ENCODE measurements around the gene NOTCH1. TPM values are rescaled to one million over a fixed set of nuclear protein-coding genes. Genes with fewer than 3 reads are reported as not detected.

The NOTCH1 gene
- total RNA-seq, 1 donor from 2014 or later = 15.4 TPM

- DNase-seq (no peak), ATAC-seq (no peak)
- intact Hi-C loops (cut with micrococcal nuclease) = no loop called here
These were observed 82.3 kb downstream of the NOTCH1 start for GRCh38 chr9:136463578-136463977.

- intact Hi-C loops (cut with micrococcal nuclease) = no loop called here
- no peak for ATAC-seq
- no peak for DNase-seq
These were observed 83.2 kb downstream of the NOTCH1 start for GRCh38 chr9:136462664-136463063.

- no peak for DNase-seq
- no peak for ATAC-seq
- intact Hi-C loops (cut with micrococcal nuclease) = no loop called here
These were observed 85.0 kb downstream of the NOTCH1 start for GRCh38 chr9:136460772-136461325.

- intact Hi-C loops (cut with micrococcal nuclease) = no loop called here
- ATAC-seq (no peak), DNase-seq (no peak)
These were observed 86.4 kb downstream of the NOTCH1 start for GRCh38 chr9:136459425-136459824.

GRCh38 chr9:136457326-136457725 lies 88.5 kb downstream of the NOTCH1 start:
- DNase-seq (no peak), ATAC-seq (no peak)
- intact Hi-C loops (cut with micrococcal nuclease) = no loop called here

- intact Hi-C loops (cut with micrococcal nuclease) = no loop called here
- no peak for ATAC-seq
These were observed 89.6 kb downstream of the NOTCH1 start for GRCh38 chr9:136456258-136456657.

GRCh38 chr9:136455043-136456002 lies 90.5 kb downstream of the NOTCH1 start:
- no peak for ATAC-seq
- intact Hi-C loops (cut with micrococcal nuclease) = no loop called here

More at GRCh38 chr9:136456258-136456657, 89.6 kb downstream of the NOTCH1 start:
- DNase-seq = no peak

GRCh38 chr9:136454026-136454796 lies 91.6 kb downstream of the NOTCH1 start:
- intact Hi-C loops (cut with micrococcal nuclease) = no loop called here
- ATAC-seq (no peak), DNase-seq (no peak)

More at GRCh38 chr9:136455043-136456002, 90.5 kb downstream of the NOTCH1 start:
- DNase-seq = no peak

- ATAC-seq (no peak), DNase-seq (no peak)
- intact Hi-C loops (cut with micrococcal nuclease) = no loop called here
These were observed 92.5 kb downstream of the NOTCH1 start for GRCh38 chr9:136453326-136453725.

- no peak for ATAC-seq
- intact Hi-C loops (cut with micrococcal nuclease) = no loop called here
- no peak for DNase-seq
These were observed 94.5 kb downstream of the NOTCH1 start for GRCh38 chr9:136451221-136451877.

GRCh38 chr9:136448655-136449054 lies 97.2 kb downstream of the NOTCH1 start:
- ATAC-seq = no peak
- intact Hi-C loops (cut with micrococcal nuclease) = no loop called here
- DNase-seq = no peak

- ATAC-seq = no peak
- intact Hi-C loops (cut with micrococcal nuclease) = no loop called here
- no peak for DNase-seq
These were observed 98.6 kb downstream of the NOTCH1 start for GRCh38 chr9:136447173-136447778.

- intact Hi-C loops (cut with micrococcal nuclease) = no loop called here
- ATAC-seq (no peak), DNase-seq (no peak)
These were observed 100.0 kb downstream of the NOTCH1 start for GRCh38 chr9:136445799-136446198.

Small RNA genes within 50 kb of the gene (microRNA-seq; reads per million reads assigned to microRNA genes)
- gene MIR4673 (ENCODE audit: borderline number of aligned reads) (not detected), gene MIR4674 (ENCODE audit: borderline number of aligned reads) (not detected)

Other genes starting within 250 kb of the NOTCH1 start
- gene CCDC187, start 242.0 kb downstream of the NOTCH1 start, total RNA-seq = not detected
- 61.7 TPM for gene GPSM1, start 218.5 kb downstream of the NOTCH1 start, total RNA-seq
- gene DNLZ, start 182.3 kb downstream of the NOTCH1 start, total RNA-seq = 40.2 TPM
- gene CARD9, start 172.4 kb downstream of the NOTCH1 start, total RNA-seq = 0.79 TPM
- gene SNAPC4, start 145.9 kb downstream of the NOTCH1 start, total RNA-seq = 4.4 TPM
- gene ENTR1, start 135.4 kb downstream of the NOTCH1 start, total RNA-seq = 23.3 TPM
- gene PMPCA, start 135.4 kb downstream of the NOTCH1 start, total RNA-seq = 77.8 TPM
- 12.1 TPM for gene INPP5E, start 106.2 kb downstream of the NOTCH1 start, total RNA-seq
- gene SEC16A, start 63.0 kb downstream of the NOTCH1 start, total RNA-seq = 23.2 TPM
- 63.8 TPM for gene EGFL7, start 116.9 kb upstream of the NOTCH1 start, total RNA-seq
- gene AGPAT2, start 141.4 kb upstream of the NOTCH1 start, total RNA-seq = 53.8 TPM
- gene DIPK1B, start 166.5 kb upstream of the NOTCH1 start, total RNA-seq = 22.3 TPM
- gene LCN10, start 196.9 kb upstream of the NOTCH1 start, total RNA-seq = 10.6 TPM
- 17.4 TPM for gene LCN6, start 202.5 kb upstream of the NOTCH1 start, total RNA-seq
- gene LCN8, start 212.2 kb upstream of the NOTCH1 start, total RNA-seq = not detected
- gene LCN15, start 218.5 kb upstream of the NOTCH1 start, total RNA-seq = 0.59 TPM
- 74.2 TPM for gene TMEM141, start 245.3 kb upstream of the NOTCH1 start, total RNA-seq